ENCODE results near the gene HDGFL2.

Gene HDGFL2

GRCh38 chr19:4473763-4474513 lies 1.8 kb downstream of the HDGFL2 start (continued):
- TF ChIP-seq ZNF324 (tag by site-specific recombination; IDR thresholded peaks at IDR 0.05) (no peak), KLF7 (tag by site-specific recombination; IDR thresholded peaks at IDR 0.05; ENCODE audit: borderline replicate concordance) (no peak), ZBTB20 (tag by site-specific recombination; IDR thresholded peaks at IDR 0.05) (peak; percentile 93), ZNF132 (tag by site-specific recombination; IDR thresholded peaks at IDR 0.05; ENCODE audit: borderline replicate concordance) (no peak), ZNF555 (tag by site-specific recombination; conservative IDR thresholded peaks at IDR 0.05) (no peak), ZNF426 (tag by site-specific recombination; IDR thresholded peaks at IDR 0.05) (no peak), ZNF423 (tag by site-specific recombination; IDR thresholded peaks at IDR 0.05) (no peak), ZBTB7A (tag by site-specific recombination; IDR thresholded peaks at IDR 0.05; ENCODE audit: low read depth) (0 out of 2 replicates have a peak, but pooled peaks have one; percentile 24), ZNF510 (tag by site-specific recombination; IDR thresholded peaks at IDR 0.05; ENCODE audit: insufficient replicate concordance) (no peak), ZXDB (tag by site-specific recombination; IDR thresholded peaks at IDR 0.05) (0 out of 2 replicates have a peak, but pooled peaks have one; percentile 42), ZNF174 (tag by site-specific recombination; IDR thresholded peaks at IDR 0.05) (no peak), ZNF274 (IDR thresholded peaks at IDR 0.05; ENCODE audit: low read length) (no peak), ZNF274 (tag by site-specific recombination; IDR thresholded peaks at IDR 0.05; ENCODE audit: borderline replicate concordance) (no peak), ZNF133 (tag by site-specific recombination; IDR thresholded peaks at IDR 0.05) (no peak), ZNF19 (tag by site-specific recombination; IDR thresholded peaks at IDR 0.05; ENCODE audit: low read depth) (no peak), ZNF518A (tag by site-specific recombination; conservative IDR thresholded peaks at IDR 0.05; ENCODE audit: low read depth) (no peak)
- TF ChIP-seq, protein P1, sequence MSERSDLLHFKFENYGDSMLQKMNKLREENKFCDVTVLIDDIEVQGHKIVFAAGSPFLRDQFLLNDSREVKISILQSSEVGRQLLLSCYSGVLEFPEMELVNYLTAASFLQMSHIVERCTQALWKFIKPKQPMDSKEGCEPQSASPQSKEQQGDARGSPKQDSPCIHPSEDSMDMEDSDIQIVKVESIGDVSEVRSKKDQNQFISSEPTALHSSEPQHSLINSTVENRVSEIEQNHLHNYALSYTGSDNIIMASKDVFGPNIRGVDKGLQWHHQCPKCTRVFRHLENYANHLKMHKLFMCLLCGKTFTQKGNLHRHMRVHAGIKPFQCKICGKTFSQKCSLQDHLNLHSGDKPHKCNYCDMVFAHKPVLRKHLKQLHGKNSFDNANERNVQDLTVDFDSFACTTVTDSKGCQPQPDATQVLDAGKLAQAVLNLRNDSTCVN (tag by site-specific recombination; optimal IDR thresholded peaks at IDR 0.05): no peak

DNA sequence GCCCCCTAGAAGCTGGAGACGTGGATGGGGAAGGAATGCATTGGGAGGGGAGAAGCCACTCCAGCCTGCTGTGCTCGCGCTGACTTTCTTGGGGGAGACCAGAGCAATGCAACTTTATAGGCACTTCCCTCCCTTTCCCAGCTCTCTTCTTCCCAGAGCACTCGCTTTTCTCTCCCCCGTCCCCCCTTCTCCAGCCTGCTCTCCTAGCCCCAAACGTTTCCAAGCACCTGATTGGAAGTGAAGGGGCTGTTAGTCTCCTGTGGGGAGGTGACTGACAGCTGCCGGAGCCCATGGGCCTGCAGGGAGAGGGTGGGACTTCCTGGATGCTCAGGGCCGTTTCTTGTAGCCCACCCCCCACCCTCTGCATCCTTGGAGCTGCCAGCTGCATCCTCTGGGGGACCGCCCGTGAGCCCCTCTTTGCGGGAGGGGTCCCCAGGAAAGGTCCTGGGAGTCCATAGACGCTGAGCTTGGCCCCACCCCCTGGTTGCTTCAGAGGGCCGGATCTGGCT lies 2.5 kb downstream of the HDGFL2 start:
- peak overlapping the region; percentile 73 for H3K27ac ChIP-seq (ENCODE audit: extremely low read depth, low read depth, low read length)
- POLR2A ChIA-PET: interaction anchor here (1.0 to 1.1 kb wide), 2 partner anchors 20 to 84 kb away, joined by 3 read pairs; no protein-coding TSS in a partner anchor
- TF ChIP-seq, protein P2, sequence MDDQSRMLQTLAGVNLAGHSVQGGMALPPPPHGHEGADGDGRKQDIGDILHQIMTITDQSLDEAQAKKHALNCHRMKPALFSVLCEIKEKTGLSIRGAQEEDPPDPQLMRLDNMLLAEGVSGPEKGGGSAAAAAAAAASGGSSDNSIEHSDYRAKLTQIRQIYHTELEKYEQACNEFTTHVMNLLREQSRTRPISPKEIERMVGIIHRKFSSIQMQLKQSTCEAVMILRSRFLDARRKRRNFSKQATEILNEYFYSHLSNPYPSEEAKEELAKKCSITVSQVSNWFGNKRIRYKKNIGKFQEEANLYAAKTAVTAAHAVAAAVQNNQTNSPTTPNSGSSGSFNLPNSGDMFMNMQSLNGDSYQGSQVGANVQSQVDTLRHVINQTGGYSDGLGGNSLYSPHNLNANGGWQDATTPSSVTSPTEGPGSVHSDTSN (CRISPR knock-in tag; IDR thresholded peaks at IDR 0.05): peak; percentile 91
- TF ChIP-seq PRDM4 (tag by site-specific recombination; IDR thresholded peaks at IDR 0.05): peak; percentile 44; the same call in 1 of the 2 replicates
- no peak for TF ChIP-seq ZNF555 (tag by site-specific recombination; conservative IDR thresholded peaks at IDR 0.05)
- peak; percentile 32; the same call in 1 of the 2 replicates for TF ChIP-seq ZBTB20 (tag by site-specific recombination; IDR thresholded peaks at IDR 0.05)
- TF ChIP-seq ZNF791 (tag by site-specific recombination; IDR thresholded peaks at IDR 0.05): no peak
- no peak for TF ChIP-seq SP3 (tag by site-specific recombination; IDR thresholded peaks at IDR 0.05)
- TF ChIP-seq KLF10 (tag by site-specific recombination; IDR thresholded peaks at IDR 0.05): no peak
- no peak for TF ChIP-seq ZNF660 (tag by site-specific recombination; IDR thresholded peaks at IDR 0.05)
- TF ChIP-seq INSM2 (tag by site-specific recombination; IDR thresholded peaks at IDR 0.05): no peak

More for the DNA sequence above, 2.5 kb downstream of the HDGFL2 start:
- Histone ChIP-seq H3K4me1 (ENCODE audit: control insufficient read depth, insufficient read depth, low read length) (peaks cover 3% of the 10 kb centered on the region; the same call in 1 of the 2 replicates), H3K4me3 (ENCODE audit: low read depth, low read length) (peak overlapping the region; percentile 85), H3K36me3 (ENCODE audit: control insufficient read depth in 2 of 2, insufficient read depth in 1 of 2, low read length in 2 of 2) (peaks cover 20 to 43% of the 10 kb centered on the region in 2 experiments), H3K9me3 (ENCODE audit: control insufficient read depth, insufficient read depth, low read depth, low read length) (no peaks in the 10 kb centered on the region)
- CTCF ChIA-PET: interaction anchor here (0.5 to 0.6 kb wide), 2 partner anchors 30 to 241 kb away, joined by 3 read pairs; no protein-coding TSS in a partner anchor

All from HEK293 (cell line).